ENCODE data around the gene KLK4.

- TF ChIP-seq CTCF (IDR thresholded peaks at IDR 0.05): no peak
- TF ChIP-seq POLR2A (IDR thresholded peaks at IDR 0.05): no peak
- TF ChIP-seq POLR2AphosphoS5 (IDR thresholded peaks at IDR 0.05): no peak
Observed at GRCh38 chr19:50859849-50860248, 51.3 kb downstream of the KLK4 start.
